Limb (tissue), 2 donors: Measurements from ENCODE around the gene DNMT1.
"Not testable (repeated sequence)": the region's sequence is repeated elsewhere in the genome, so short reads cannot be mapped to it uniquely, and the experiment has no call there.

Source experiments
- DNase-seq, 2 donors: peaks; one replicate each; pipeline ENCODE4 v3.0.0-alpha.2; 2016; ENCODE audit errors: extremely low spot score in 2 of 2

The DNMT1 gene

DNA sequence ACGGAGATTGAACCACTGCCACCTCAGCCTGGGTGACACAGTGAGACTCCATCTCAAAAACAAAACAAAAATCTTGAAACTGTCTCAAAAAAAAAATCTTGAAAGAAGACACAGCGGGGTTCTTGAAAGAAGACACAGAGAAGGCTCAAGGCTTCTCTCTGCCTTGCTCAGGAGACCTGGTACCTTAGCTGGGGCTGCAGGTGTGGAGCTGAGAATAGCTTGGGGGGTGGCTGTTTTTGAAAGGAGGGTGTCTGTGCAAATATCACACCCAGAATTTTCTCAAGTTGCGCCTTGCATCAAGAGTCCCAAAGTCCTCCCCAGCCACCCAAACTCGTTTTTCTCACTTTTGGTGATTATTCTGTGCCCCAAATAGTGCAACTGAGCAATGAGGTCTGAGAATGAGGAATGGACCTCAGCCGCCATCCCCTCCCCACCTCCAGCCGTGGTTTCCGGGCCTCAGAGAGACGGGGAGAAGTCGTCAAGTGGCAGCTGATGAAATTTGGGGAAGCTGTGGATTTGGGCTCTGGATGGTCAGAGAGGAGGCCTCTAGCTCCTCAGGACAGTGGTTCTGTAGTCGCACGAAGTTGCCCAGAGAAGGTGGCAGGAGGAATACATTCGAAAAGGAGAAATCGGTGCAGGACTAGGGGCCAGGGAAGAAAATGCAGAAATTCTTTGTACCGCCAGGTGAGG is 27.6 kb upstream of the DNMT1 start:
- DNase-seq: no peak

DNA sequence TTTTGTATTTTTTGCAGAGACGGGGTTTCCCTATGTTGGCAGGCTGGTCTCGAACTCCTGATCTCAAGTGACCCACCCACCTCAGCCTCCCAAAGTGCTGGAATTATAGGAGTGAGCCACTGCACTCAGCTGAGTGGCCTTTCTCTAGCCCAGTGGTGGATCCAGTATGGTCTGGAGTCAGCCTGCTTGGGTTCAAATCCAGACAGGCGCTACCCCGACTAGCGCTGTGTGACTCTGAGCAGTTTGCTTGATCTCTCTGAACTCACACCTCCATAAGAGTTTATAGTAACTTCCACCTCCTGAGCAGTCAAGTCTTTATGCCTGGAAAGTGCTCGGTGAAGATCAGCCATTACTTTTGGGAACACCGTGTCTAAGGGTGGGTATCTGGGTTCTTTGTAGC is 25.9 kb upstream of the DNMT1 start:
- no peak for DNase-seq

DNA sequence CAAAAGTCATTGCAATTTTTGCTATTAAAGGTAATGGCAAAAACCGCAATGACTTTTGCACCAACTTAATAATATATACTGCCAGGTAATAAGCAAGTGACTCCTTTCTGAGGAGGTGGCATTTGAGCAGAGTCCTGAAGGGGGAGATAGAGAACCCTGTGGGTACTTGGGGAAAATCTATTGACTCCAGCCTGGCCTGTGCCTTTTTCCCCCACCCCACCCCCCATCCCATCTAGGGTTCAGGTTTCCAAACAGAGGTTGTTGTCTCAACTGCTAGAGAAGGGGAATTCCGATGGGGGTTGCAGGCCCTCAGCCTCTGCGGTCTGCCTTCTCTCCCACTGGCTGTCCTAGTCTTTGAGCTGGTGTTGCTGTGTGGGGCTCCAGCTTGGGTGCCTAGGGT is 24.9 kb upstream of the DNMT1 start:
- DNase-seq: no peak

DNA sequence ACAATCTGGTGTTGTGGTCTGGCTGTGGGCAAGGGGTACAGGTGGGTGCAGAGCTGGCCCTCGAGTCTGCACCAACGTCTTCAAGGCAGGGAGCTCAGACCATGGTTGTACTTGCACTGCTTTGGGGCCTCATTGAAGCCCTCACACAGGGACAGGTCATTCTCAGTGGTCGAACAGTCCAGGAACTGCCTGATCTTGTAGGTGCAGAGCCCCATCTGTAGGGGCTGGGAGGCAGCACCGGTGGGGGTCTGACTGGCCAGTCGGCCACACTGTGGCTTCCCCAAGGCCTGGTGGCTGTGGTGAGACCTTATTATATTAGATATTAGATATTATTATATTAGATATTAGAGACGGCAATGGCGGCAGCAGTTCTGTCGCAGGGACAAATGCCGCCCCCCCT is 22.3 kb upstream of the DNMT1 start:
- DNase-seq: no peak

DNA sequence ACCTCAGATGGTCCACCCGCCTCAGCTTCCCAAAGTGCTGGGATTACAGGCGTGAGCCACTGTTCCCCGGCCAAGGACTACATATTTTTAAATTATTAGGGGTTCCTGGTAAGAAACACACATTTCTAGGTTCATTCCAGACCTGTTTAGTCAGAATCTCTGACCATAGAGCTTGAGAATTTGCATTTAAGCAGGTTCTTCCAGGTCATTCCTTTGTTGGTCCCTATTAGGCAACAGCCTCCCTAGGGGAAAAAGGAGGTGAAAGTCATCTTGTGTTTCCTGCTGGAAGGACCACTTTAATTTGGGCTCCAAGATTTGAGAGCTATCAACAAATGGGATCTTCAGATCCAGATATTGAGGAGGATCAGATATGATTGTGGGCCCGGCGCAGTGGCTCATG is 20.0 kb upstream of the DNMT1 start:
- no peak for DNase-seq

DNA sequence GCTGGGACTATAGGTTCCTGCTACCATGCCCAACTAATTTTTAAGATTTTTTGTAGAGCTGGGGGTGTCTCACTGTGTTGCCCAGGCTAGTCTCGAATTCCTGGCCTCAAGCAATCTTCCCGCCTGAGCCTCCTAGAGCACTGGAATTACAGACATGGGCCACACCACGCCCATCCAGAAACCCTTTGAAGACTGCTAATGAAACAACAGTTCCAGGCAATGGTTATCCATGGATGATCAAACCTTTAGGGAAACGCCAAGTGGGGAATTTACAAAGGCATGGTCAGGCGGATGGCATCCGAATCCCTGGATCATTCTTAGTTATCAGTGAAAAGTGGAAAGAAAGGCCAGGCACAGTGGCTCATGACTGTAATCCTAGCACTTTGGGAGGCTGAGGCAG is 16.9 kb upstream of the DNMT1 start:
- DNase-seq: no peak

DNA sequence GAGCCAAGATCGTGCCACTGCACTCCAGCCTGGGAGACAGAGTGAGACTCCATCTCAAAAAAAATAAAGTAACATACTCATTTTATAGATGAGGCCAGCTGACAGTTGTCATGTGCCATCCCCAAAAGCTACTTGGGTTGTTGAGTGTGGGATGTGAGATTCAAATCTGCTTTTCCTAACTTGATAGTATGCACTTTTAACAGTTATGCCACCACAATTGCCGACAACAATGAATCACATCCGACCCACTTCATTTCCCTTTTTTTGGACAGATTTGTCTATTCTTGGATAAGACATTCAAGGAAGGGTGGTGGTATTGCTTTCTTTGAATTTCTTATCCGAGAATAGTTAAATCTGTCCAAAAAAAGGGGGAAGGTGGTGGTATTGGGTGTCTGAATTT is 16.3 kb upstream of the DNMT1 start:
- DNase-seq: no peak

DNA sequence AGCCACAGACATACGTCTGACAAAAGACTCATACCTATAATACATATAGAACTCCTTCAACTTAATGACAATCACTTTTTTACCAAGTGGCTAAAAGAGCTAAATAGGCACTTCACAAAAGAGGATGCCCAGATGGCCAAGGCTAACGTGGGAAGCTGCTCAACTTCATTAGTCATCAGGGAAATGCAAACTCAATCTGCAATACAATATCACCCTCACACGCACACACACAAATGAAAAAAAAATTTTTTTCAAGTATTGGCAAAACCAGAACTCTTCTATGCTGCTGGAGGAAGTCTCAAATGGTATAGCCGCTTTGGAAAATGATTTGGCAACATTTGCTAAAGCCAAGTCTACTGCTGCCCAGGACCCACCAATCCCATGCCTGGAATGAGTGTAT is 14.6 kb upstream of the DNMT1 start:
- no peak for DNase-seq

DNA sequence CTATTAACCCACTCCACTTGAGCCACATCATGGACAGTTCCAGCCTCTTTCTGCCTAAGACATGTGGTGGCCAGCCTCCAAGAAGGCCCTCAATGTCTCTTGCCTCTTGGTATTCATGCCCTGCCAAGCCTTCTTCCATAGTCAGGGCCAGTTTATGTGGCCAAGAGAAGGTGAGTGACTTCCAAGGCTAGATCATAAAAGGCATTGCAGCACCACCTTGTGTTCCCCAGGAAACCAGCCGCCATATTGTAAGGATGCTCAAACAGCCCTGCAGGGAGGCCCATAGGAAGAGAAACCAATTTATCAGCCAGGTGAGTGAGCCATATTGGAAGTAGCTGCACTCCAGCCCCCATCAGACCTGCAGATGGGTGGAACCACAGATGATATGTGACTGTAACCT is 12.3 kb upstream of the DNMT1 start:
- no peak for DNase-seq

DNA sequence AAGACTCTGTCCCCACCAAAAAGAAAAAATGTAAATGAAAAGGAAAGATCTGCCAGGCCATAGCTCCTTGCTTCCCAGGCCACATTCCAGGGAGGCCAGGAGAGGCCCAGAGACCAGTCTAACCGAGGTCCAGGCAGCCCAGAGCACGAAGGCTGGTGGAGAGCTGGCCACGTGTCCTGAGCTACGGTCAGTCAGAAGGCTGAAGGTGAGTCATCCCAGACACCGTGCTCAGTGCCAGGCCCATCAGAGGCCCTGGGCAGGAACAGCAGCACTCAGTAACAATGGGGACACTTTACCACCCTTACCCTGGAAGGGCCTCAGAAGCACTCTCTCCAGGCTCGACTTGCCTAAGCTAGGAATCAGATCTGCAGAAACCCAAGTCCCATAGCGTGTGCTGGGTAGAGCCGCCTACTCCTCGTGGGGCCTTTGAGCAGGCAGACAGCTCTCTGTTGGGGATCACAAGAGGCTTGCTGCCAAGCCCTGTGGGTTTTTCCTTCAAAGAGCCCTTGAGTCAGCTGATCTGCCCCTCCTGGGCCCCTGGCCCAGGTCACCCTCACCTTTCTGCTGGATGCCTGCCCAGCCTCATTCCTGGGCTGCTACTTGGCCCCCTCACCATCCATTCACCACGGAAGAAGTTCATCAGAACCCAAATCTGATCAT is 11.6 kb upstream of the DNMT1 start:
- no peak for DNase-seq

DNA sequence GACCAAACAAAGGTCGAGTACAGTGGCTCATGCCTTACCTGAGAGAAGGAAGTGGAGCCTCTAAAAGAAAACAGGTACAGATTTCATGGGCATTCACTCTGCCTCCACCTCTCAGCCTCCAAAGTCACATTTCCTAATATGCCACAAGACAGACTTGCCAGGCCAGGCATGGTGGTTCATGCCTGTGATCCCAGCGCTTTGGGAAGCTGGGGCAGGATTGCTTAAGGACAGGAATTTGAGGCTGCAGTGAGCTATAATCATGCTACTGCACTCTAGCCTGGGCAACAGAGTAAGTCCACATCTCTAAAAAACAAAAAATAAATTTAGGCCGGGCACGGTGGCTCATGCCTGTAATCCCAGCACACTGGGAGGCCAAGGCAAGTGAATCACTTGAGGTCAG is 10.9 kb upstream of the DNMT1 start:
- no peak for DNase-seq

DNA sequence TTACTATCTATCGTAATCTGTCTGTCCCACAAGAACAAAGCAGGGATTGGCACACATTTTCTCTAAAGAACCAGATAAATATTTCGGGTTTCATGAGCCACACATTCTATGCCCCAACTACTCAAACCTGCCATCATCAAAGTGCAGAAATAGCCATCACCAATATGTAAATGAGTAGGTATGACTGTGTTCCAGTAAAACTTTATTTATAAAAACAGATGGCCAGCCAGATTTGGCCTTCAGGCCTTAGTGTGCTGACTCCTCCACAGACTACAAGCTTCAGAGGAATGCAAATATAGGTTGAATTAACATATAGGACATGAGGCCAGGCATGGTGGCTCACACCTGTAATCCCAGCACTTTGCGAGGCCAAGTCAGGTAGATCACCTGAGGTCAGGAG is 8.9 kb upstream of the DNMT1 start:
- no peak for DNase-seq

DNA sequence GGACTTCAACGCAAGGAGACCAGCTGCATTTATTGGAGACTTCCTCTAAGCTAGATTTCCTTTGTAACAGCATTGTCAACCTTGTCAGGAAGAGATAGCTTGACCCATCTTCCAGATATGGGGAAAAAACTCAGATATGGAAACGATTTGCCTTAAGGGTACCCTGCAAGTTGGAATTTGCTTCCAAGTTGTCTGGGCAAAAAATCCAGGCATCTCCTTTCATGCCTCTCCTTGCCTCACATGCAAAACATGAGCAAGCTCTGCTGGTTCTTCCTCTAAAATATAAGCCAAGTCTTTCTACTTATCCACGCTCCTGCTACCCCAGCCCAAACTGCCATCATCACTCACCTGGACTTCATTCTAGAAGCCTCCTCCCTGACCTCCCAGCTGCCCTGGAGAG is 6.4 kb upstream of the DNMT1 start:
- DNase-seq: no peak

DNA sequence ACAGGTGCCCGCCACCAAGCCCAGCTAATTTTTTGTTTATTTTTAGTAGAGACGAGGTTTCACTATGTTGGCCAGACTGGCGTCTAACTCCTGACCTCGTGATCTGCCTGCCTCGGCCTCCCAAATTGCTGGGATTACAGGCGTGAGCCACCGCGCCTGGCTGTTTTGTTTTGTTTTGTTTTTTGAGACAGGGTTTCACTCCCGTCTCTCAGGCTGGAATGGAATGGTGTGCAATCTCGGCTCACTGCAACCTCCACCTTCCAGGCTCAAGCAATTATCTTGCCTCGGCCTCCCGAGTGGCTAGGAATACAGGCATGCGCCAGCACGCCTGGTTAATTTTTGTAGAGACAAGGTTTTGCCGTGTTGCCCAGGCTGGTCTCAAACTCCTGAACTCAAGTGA is 5.3 kb upstream of the DNMT1 start:
- DNase-seq: not testable (repeated sequence)

DNA sequence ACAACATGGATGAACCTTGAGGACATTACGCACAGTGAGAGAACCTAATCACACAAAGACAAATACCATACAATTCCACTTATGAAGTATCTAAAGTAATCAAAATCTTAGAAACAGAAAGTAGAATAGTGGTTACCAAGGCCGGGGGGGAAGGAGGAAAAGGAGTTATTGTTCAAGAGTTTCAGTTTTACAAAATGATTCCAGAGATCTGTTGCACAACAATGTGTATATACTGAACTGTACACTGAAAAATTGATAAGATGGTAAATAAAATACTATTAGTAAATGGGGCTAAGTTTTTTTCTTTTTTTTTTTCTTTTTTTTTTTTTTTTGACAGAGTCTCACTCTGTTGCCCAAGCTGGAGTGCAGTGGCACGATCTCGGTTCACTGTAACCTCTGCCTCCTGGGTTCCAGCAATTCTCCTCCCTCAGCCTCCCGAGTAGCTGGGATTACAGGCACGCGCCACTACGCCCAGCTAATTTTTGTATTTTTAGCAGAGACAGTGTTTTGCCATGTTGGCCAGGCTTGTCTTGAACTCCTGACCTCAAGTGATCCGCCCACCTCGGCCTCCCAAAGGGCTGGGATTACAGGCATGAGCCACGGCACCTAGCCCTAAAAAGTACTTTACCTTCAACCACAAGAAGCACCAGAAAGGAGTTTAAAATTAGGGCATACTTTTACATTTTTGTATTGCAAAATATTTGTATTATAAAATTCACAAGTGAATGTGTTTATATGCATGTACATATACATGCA is 4.3 kb upstream of the DNMT1 start:
- not testable (repeated sequence) for DNase-seq

DNA sequence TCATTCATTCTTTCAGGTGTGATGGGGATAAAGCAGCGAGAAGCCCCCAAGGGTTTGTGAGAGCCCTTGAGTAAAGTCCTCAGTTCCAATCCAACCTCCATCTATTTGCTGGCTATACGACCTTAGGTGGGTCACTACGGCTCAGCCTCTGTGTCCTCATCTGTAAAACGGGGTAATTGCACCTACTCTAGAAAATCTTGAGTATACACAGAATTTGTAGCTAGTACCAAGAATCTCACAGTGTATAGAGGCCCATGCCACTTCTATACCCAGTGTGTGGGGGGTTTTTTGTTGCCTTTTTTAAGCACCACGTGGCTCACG is 406 bp upstream of the DNMT1 start:
- no peak for DNase-seq

DNA sequence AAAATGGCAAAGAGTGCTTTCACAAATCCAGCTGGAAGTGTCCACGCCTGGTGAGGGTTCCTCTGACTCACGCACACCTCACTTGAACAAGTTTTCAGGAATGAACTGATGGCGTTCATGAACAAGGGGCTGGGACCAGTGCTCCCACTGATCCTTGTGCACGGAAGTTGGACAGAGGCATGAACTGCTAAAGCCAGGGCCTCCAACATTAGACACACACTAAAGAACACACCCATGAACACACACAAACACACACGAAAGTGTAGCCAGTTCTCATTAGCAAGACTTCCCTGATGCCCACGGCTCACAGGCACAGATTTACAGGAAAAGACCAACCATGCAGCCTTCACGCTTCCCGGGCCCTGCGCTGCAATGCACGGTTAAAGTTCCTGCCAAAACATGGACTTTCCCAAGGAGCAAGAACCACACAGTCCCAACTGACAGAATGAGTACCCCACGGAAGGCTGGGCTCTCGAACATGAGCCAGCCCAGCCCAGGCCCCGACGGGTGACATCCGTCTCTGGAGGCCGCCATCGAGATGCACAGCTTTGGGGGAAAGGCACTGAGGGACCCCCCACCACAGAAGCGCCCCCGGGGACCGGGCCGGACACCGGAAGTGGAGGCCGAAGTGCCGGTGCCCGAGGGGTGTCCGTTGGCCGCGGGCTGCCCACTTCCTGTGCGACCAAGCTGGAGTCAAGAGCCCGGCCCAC is 808 bp downstream of the DNMT1 start:
- DNase-seq: no peak

DNA sequence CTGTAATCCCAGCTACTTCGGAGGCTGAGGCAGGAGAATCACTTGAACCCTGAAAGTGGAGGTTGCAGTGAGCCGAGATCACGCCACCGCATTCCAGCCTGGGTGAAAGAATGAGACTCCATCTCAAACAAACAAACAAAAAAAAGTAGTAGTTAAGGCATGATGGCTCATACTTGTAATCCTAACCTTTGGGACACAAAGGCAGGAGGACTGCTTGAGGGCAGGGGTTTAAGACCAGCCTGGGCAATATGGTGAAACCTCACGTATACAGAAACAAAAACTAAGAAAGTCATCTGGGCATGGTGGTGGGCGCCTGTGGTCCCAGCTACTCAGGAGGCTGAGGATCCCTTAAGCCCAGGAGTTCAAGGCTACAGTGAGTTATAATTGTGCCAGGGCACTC is 1.8 kb downstream of the DNMT1 start:
- DNase-seq: no peak

DNA sequence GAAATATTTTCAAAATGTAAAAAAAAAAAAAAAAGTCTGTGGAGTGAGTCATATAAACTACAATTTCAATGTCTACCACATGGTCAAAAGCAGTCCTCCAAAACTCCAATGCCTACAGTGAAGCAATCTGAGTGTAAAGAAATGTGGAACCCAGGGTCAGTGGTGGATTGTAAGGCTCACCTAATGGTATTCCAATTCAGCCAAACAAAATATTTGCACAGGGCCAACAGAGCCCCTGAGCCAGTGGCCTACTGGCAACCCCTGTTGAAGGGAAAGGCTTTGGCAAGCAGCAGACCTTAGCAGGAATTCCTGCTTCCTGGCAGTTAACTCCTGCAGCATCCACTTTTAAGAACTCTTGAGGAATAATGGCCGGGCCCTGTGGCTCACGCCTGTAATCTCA is 3.4 kb downstream of the DNMT1 start:
- peak in 1 of 2 donors; percentile 41 for DNase-seq

DNA sequence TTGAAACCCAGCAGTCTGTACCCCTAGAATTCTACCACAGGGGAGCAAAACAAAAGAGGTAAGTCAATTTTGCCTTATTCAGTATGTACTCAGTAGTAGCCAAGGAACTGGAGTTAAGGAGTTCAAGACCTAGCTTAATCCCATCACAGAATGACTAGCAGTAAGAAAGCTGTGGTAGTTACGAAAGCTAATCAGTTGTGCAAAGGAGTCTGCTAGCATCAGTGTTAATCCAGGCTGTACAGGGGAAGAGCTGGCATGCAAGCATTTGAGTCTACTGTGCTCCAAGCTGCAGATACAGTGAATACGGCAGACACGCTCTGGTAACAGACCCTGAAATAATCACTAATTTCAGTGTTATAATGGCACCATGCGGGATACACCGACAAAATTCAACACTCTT is 4.7 kb downstream of the DNMT1 start:
- DNase-seq: no peak

DNA sequence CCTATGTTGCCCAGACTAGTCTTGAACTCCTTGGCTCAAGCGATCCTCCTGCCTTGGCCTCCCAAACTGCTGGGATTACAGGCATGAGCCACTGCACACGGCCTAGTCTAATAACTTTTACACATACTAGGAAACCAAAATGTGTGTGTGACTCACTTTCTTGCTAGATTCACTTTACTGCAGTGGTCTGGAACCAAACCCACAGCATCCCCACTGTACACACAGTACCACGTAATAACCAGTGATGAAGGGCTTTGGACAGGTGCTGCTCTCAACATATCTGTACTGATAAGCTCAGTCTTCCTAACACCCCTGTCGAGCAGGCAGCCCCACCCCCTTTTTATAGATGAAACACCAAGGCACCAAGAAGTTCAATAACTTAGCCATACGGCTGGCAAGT is 5.1 kb downstream of the DNMT1 start:
- no peak for DNase-seq

DNA sequence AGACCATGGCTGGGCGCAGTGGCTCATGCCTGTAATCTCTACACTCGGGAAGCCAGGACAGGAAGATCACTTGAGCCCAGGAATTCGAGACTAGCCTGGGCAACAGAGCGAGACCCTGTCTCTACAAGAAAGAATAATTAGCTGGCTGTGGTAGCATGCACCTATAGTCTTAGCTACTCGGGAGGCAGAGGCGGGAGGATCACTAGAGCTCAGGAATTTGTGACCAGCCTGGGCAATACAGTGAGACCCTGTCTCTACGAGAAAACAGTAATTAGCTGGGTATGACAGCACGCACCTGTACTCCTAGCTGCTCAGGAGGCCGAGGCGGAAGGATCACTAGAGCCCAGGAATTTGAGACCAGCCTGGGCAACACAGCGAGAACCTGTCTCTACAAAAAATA is 7.4 kb downstream of the DNMT1 start:
- no peak for DNase-seq
